ENCODE results near the gene MAPK4. TPM values are rescaled to one million over a fixed set of nuclear protein-coding genes. Genes with fewer than 3 reads are reported as not detected.

MAPK4 gene
- total RNA-seq, 1 experiment from 2014 or later = 4.2 TPM

DNA sequence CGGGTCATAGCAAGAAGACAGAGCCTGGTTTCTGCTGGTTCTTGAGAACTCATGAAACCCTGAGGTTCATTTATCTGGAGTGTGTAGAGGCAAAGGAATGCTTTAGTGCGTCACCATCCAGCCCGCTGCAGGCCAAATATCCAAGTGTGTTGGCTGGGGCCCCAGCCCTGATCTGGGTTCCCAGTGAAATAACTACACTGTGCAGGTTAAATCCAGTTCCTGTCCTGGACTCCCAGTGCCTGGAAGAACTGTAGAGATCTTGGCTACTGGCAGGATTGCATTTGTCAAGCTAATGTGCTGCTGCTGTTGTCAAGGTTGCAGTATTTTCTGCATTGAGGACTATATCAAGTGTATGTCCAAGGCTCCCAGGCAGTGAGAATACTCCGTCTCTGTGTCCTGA, 89.9 kb downstream of the MAPK4 start (continued):
- TF ChIP-seq RELA (CRISPR knock-in tag; IDR thresholded peaks at IDR 0.05; ENCODE audit: borderline replicate concordance) (no peak), GRHL2 (CRISPR knock-in tag; IDR thresholded peaks at IDR 0.05; ENCODE audit: insufficient replicate concordance, severe bottlenecking) (no peak)
- TF ChIP-seq, protein P1, sequence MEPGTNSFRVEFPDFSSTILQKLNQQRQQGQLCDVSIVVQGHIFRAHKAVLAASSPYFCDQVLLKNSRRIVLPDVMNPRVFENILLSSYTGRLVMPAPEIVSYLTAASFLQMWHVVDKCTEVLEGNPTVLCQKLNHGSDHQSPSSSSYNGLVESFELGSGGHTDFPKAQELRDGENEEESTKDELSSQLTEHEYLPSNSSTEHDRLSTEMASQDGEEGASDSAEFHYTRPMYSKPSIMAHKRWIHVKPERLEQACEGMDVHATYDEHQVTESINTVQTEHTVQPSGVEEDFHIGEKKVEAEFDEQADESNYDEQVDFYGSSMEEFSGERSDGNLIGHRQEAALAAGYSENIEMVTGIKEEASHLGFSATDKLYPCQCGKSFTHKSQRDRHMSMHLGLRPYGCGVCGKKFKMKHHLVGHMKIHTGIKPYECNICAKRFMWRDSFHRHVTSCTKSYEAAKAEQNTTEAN (CRISPR knock-in tag; IDR thresholded peaks at IDR 0.05) = no peak

DNA sequence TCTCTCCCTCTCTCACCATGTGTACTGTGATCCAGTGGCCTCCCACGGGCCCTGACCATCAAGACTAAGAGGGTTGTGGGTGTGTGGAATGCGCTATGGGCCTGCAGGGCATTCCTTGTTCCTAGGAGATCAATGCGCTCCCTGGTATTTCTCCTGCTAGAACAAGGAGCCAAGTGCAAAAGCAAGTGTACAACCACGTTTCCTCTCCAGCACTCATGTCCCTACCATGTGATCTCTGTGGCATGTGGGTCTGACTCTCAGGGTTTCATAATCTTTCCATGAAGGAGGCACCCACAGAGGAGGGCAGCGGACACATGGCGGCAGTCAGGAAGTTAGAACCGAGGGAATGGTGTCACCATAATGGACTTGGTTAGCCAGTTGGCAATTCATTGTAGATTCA, 91.4 kb downstream of the MAPK4 start:
- CTCF ChIA-PET = no interaction called here
- POLR2A ChIA-PET = no interaction called here
- Mint-ChIP-seq H3K9me3 (no peaks in the 10 kb centered on the region), H3K4me3 (no peak overlapping the region), H3K27me3 (ENCODE audit: low read depth) (no peaks in the 10 kb centered on the region; the same call in 1 of the 2 replicates), H3K4me1 (peaks cover 5% of the 10 kb centered on the region; the same call in 1 of the 2 replicates), H3K27ac (no peak overlapping the region), H3K36me3 (no peaks in the 10 kb centered on the region)
- DNase-seq (ENCODE audit: low spot score) (no peak), ATAC-seq (no peak)
- TF ChIP-seq NFE2L1 (CRISPR knock-in tag; IDR thresholded peaks at IDR 0.05) (no peak), ZBTB21 (CRISPR knock-in tag; IDR thresholded peaks at IDR 0.05; ENCODE audit: borderline replicate concordance) (no peak), RORB (CRISPR knock-in tag; IDR thresholded peaks at IDR 0.05) (no peak), ZNF416 (CRISPR knock-in tag; IDR thresholded peaks at IDR 0.05) (no peak), ZNF138 (CRISPR knock-in tag; conservative IDR thresholded peaks at IDR 0.05) (no peak), MXD4 (CRISPR knock-in tag; IDR thresholded peaks at IDR 0.05; ENCODE audit: borderline replicate concordance) (no peak)
- TF ChIP-seq, protein P2, sequence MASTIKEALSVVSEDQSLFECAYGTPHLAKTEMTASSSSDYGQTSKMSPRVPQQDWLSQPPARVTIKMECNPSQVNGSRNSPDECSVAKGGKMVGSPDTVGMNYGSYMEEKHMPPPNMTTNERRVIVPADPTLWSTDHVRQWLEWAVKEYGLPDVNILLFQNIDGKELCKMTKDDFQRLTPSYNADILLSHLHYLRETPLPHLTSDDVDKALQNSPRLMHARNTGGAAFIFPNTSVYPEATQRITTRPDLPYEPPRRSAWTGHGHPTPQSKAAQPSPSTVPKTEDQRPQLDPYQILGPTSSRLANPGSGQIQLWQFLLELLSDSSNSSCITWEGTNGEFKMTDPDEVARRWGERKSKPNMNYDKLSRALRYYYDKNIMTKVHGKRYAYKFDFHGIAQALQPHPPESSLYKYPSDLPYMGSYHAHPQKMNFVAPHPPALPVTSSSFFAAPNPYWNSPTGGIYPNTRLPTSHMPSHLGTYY (CRISPR knock-in tag; IDR thresholded peaks at IDR 0.05) = no peak
- TF ChIP-seq, protein P3, sequence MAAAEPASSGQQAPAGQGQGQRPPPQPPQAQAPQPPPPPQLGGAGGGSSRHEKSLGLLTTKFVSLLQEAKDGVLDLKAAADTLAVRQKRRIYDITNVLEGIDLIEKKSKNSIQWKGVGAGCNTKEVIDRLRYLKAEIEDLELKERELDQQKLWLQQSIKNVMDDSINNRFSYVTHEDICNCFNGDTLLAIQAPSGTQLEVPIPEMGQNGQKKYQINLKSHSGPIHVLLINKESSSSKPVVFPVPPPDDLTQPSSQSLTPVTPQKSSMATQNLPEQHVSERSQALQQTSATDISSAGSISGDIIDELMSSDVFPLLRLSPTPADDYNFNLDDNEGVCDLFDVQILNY (CRISPR knock-in tag; IDR thresholded peaks at IDR 0.05) = no peak
- TF ChIP-seq, protein P4, sequence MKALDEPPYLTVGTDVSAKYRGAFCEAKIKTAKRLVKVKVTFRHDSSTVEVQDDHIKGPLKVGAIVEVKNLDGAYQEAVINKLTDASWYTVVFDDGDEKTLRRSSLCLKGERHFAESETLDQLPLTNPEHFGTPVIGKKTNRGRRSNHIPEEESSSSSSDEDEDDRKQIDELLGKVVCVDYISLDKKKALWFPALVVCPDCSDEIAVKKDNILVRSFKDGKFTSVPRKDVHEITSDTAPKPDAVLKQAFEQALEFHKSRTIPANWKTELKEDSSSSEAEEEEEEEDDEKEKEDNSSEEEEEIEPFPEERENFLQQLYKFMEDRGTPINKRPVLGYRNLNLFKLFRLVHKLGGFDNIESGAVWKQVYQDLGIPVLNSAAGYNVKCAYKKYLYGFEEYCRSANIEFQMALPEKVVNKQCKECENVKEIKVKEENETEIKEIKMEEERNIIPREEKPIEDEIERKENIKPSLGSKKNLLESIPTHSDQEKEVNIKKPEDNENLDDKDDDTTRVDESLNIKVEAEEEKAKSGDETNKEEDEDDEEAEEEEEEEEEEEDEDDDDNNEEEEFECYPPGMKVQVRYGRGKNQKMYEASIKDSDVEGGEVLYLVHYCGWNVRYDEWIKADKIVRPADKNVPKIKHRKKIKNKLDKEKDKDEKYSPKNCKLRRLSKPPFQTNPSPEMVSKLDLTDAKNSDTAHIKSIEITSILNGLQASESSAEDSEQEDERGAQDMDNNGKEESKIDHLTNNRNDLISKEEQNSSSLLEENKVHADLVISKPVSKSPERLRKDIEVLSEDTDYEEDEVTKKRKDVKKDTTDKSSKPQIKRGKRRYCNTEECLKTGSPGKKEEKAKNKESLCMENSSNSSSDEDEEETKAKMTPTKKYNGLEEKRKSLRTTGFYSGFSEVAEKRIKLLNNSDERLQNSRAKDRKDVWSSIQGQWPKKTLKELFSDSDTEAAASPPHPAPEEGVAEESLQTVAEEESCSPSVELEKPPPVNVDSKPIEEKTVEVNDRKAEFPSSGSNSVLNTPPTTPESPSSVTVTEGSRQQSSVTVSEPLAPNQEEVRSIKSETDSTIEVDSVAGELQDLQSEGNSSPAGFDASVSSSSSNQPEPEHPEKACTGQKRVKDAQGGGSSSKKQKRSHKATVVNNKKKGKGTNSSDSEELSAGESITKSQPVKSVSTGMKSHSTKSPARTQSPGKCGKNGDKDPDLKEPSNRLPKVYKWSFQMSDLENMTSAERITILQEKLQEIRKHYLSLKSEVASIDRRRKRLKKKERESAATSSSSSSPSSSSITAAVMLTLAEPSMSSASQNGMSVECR (CRISPR knock-in tag; IDR thresholded peaks at IDR 0.05; ENCODE audit: borderline replicate concordance) = no peak
- TF ChIP-seq, protein P5, sequence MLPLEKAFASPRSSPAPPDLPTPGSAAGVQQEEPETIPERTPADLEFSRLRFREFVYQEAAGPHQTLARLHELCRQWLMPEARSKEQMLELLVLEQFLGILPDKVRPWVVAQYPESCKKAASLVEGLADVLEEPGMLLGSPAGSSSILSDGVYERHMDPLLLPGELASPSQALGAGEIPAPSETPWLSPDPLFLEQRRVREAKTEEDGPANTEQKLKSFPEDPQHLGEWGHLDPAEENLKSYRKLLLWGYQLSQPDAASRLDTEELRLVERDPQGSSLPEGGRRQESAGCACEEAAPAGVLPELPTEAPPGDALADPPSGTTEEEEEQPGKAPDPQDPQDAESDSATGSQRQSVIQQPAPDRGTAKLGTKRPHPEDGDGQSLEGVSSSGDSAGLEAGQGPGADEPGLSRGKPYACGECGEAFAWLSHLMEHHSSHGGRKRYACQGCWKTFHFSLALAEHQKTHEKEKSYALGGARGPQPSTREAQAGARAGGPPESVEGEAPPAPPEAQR (CRISPR knock-in tag; IDR thresholded peaks at IDR 0.05) = no peak
- TF ChIP-seq, protein P6, sequence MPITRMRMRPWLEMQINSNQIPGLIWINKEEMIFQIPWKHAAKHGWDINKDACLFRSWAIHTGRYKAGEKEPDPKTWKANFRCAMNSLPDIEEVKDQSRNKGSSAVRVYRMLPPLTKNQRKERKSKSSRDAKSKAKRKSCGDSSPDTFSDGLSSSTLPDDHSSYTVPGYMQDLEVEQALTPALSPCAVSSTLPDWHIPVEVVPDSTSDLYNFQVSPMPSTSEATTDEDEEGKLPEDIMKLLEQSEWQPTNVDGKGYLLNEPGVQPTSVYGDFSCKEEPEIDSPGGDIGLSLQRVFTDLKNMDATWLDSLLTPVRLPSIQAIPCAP (CRISPR knock-in tag; IDR thresholded peaks at IDR 0.05) = no peak
- TF ChIP-seq, protein P7, sequence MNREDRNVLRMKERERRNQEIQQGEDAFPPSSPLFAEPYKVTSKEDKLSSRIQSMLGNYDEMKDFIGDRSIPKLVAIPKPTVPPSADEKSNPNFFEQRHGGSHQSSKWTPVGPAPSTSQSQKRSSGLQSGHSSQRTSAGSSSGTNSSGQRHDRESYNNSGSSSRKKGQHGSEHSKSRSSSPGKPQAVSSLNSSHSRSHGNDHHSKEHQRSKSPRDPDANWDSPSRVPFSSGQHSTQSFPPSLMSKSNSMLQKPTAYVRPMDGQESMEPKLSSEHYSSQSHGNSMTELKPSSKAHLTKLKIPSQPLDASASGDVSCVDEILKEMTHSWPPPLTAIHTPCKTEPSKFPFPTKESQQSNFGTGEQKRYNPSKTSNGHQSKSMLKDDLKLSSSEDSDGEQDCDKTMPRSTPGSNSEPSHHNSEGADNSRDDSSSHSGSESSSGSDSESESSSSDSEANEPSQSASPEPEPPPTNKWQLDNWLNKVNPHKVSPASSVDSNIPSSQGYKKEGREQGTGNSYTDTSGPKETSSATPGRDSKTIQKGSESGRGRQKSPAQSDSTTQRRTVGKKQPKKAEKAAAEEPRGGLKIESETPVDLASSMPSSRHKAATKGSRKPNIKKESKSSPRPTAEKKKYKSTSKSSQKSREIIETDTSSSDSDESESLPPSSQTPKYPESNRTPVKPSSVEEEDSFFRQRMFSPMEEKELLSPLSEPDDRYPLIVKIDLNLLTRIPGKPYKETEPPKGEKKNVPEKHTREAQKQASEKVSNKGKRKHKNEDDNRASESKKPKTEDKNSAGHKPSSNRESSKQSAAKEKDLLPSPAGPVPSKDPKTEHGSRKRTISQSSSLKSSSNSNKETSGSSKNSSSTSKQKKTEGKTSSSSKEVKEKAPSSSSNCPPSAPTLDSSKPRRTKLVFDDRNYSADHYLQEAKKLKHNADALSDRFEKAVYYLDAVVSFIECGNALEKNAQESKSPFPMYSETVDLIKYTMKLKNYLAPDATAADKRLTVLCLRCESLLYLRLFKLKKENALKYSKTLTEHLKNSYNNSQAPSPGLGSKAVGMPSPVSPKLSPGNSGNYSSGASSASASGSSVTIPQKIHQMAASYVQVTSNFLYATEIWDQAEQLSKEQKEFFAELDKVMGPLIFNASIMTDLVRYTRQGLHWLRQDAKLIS (CRISPR knock-in tag; IDR thresholded peaks at IDR 0.05; ENCODE audit: borderline replicate concordance) = no peak
